ENCODE results near the gene KDM4B.

KDM4B gene

GRCh38 chr19:4968462-4969291, at the start of gene KDM4B:
KDM4B (plus strand) TSS chr19:4969113; CDS start chr19:5032891, 63,778 bp downstream.
- peak within 1 kb of the TSS; percentile 78 for H3K4me3 ChIP-seq (replicated peaks; ENCODE audit: low read depth, low read length)
- TF ChIP-seq CTCF (IDR thresholded peaks at IDR 0.05; ENCODE audit: low read length, missing control alignments) = no peak
- peak; percentile 100 for DNase-seq (ENCODE audit: low read depth)

GRCh38 chr19:4922530-4923275, 46.2 kb upstream of the KDM4B start:
- TF ChIP-seq CTCF (IDR thresholded peaks at IDR 0.05; ENCODE audit: low read length, missing control alignments) = no peak
- DNase-seq (ENCODE audit: low read depth) = no peak
- no peak overlapping the region for H3K4me3 ChIP-seq (replicated peaks; ENCODE audit: low read depth, low read length)

- DNase-seq (ENCODE audit: low read depth) = no peak
- no peak overlapping the region for H3K4me3 ChIP-seq (replicated peaks; ENCODE audit: low read depth, low read length)
- no peak for TF ChIP-seq CTCF (IDR thresholded peaks at IDR 0.05; ENCODE audit: low read length, missing control alignments)
Observed at GRCh38 chr19:4923276-4923747, 45.6 kb upstream of the KDM4B start.

GRCh38 chr19:4929186-4929585, 39.7 kb upstream of the KDM4B start:
- no peak overlapping the region for H3K4me3 ChIP-seq (replicated peaks; ENCODE audit: low read depth, low read length)
- no peak for TF ChIP-seq CTCF (IDR thresholded peaks at IDR 0.05; ENCODE audit: low read length, missing control alignments)
- no peak for DNase-seq (ENCODE audit: low read depth)

GRCh38 chr19:4930664-4931063, 38.2 kb upstream of the KDM4B start:
- no peak overlapping the region for H3K4me3 ChIP-seq (replicated peaks; ENCODE audit: low read depth, low read length)
- no peak for TF ChIP-seq CTCF (IDR thresholded peaks at IDR 0.05; ENCODE audit: low read length, missing control alignments)

GRCh38 chr19:4932711-4933110, 36.2 kb upstream of the KDM4B start:
- DNase-seq (ENCODE audit: low read depth) = no peak
- H3K4me3 ChIP-seq (replicated peaks; ENCODE audit: low read depth, low read length) = no peak overlapping the region
- no peak for TF ChIP-seq CTCF (IDR thresholded peaks at IDR 0.05; ENCODE audit: low read length, missing control alignments)

More at GRCh38 chr19:4930664-4931063, 38.2 kb upstream of the KDM4B start:
- DNase-seq (ENCODE audit: low read depth) = no peak

Measured in fibroblast of pulmonary artery (primary cell).